ENCODE data around the gene ABCB11.

DNA sequence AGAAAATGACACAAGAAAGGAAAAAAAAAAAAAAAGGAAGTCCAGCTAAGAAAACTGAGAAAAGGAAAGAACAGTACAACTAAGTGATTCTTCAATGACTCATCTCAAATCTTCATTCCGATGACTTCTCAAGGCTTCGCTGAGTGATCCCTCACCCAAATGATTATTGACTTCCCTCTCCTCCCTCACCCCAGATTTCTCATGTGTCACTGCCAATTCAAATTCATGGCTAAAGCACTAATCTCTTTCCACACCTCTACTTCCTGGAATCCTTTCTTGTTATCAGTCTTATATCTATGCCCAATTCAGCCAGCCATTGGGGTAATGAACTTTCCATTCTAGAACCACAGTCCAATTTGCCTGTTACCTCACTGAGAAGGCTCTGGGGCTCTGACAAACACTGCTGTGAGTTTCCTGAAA lies 7.2 kb upstream of the ABCB11 start:
- TF ChIP-seq, protein P1, sequence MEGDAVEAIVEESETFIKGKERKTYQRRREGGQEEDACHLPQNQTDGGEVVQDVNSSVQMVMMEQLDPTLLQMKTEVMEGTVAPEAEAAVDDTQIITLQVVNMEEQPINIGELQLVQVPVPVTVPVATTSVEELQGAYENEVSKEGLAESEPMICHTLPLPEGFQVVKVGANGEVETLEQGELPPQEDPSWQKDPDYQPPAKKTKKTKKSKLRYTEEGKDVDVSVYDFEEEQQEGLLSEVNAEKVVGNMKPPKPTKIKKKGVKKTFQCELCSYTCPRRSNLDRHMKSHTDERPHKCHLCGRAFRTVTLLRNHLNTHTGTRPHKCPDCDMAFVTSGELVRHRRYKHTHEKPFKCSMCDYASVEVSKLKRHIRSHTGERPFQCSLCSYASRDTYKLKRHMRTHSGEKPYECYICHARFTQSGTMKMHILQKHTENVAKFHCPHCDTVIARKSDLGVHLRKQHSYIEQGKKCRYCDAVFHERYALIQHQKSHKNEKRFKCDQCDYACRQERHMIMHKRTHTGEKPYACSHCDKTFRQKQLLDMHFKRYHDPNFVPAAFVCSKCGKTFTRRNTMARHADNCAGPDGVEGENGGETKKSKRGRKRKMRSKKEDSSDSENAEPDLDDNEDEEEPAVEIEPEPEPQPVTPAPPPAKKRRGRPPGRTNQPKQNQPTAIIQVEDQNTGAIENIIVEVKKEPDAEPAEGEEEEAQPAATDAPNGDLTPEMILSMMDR (IDR thresholded peaks at IDR 0.05) = no peak
- TF ChIP-seq POLR2A (IDR thresholded peaks at IDR 0.05) = no peak
